ENCODE results near the gene NXPE1. TPM values are rescaled to one million over a fixed set of nuclear protein-coding genes. Genes with fewer than 3 reads are reported as not detected.

The NXPE1 gene
- total RNA-seq, 2 donors from 2014 or later: not detected

- Histone ChIP-seq H3K4me3 (no peak within 1 kb of the TSS), H3K27ac (no peak within 1 kb of the TSS), H3K36me3 (no peaks in the 10 kb centered on the region), H3K27me3 (no peaks in the 10 kb centered on the region), H3K9me3 (no peaks in the 10 kb centered on the region), H3K4me1 (no peaks in the 10 kb centered on the region)
- DNase-seq (ENCODE audit: low spot score): no peak
- TF ChIP-seq, protein P1, sequence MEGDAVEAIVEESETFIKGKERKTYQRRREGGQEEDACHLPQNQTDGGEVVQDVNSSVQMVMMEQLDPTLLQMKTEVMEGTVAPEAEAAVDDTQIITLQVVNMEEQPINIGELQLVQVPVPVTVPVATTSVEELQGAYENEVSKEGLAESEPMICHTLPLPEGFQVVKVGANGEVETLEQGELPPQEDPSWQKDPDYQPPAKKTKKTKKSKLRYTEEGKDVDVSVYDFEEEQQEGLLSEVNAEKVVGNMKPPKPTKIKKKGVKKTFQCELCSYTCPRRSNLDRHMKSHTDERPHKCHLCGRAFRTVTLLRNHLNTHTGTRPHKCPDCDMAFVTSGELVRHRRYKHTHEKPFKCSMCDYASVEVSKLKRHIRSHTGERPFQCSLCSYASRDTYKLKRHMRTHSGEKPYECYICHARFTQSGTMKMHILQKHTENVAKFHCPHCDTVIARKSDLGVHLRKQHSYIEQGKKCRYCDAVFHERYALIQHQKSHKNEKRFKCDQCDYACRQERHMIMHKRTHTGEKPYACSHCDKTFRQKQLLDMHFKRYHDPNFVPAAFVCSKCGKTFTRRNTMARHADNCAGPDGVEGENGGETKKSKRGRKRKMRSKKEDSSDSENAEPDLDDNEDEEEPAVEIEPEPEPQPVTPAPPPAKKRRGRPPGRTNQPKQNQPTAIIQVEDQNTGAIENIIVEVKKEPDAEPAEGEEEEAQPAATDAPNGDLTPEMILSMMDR (IDR thresholded peaks at IDR 0.05): no peak
These were observed 35.9 kb upstream of the NXPE1 start, which contains the start of gene NXPE4 for GRCh38 chr11:114595571-114595970. Gene NXPE4, minus strand, starts transcription at chr11:114595786. Its CDS starts 1,027 bp downstream, at chr11:114594759.

DNA sequence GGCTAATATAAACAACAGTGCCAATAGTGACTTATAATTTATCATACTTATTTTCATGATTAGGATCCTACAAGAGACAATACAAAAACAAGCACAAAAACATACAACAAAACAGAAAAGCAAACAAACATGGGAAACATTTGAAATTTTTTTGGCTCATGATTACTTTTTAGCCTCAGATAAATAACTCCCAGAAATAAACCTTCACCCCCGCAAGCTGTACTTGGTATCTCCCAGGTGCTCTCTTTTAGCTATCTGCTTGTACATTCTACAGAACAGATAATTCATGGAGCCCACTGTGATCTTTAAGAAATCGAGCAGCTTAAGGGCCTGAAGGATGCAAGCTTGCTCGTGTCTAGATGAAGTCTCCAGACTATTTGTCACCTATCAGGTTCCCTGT is 35.0 kb upstream of the NXPE1 start:
- Histone ChIP-seq H3K36me3 (no peaks in the 10 kb centered on the region), H3K4me1 (no peaks in the 10 kb centered on the region), H3K27ac (no peak overlapping the region), H3K27me3 (no peaks in the 10 kb centered on the region), H3K4me3 (no peak overlapping the region), H3K9me3 (no peaks in the 10 kb centered on the region)
- DNase-seq (ENCODE audit: low spot score): no peak
- TF ChIP-seq, protein P1 (IDR thresholded peaks at IDR 0.05): no peak

GRCh38 chr11:114587398-114587953 is 27.8 kb upstream of the NXPE1 start:
- Histone ChIP-seq H3K27me3 (no peaks in the 10 kb centered on the region), H3K9me3 (peaks cover 2 to 35% of the 10 kb centered on the region in 2 donors), H3K27ac (no peak overlapping the region), H3K4me1 (no peaks in the 10 kb centered on the region), H3K4me3 (no peak overlapping the region), H3K36me3 (no peaks in the 10 kb centered on the region)
- DNase-seq (ENCODE audit: low spot score): no peak
- TF ChIP-seq, protein P1 (IDR thresholded peaks at IDR 0.05): no peak

DNA sequence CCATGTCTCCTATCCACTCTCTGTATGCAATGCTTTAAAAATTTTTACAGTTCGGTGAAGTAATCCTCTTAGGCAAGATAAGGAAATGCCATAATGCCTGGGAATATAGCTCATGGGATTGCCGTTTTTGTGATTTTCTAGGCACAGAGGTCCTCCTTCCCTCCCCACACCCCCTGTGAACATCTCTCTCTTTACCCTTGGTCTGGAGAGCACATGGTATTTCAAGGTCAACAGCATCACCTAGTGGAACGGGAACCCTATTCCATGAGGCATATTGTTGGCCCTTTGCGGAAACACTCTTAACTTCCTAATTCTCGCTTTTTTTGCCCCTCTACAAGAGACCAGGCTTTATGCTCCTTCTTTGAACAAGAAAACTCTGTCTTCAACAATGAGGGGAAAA is 27.1 kb upstream of the NXPE1 start:
- no peaks in the 10 kb centered on the region for H3K27me3 ChIP-seq
- H3K9me3 ChIP-seq: peaks cover 2 to 35% of the 10 kb centered on the region in 2 donors
- TF ChIP-seq, protein P1 (IDR thresholded peaks at IDR 0.05): no peak
- no peak for DNase-seq (ENCODE audit: low spot score)
- no peaks in the 10 kb centered on the region for H3K4me1 ChIP-seq
- H3K4me3 ChIP-seq: no peak overlapping the region
- H3K27ac ChIP-seq: no peak overlapping the region
- no peaks in the 10 kb centered on the region for H3K36me3 ChIP-seq

DNA sequence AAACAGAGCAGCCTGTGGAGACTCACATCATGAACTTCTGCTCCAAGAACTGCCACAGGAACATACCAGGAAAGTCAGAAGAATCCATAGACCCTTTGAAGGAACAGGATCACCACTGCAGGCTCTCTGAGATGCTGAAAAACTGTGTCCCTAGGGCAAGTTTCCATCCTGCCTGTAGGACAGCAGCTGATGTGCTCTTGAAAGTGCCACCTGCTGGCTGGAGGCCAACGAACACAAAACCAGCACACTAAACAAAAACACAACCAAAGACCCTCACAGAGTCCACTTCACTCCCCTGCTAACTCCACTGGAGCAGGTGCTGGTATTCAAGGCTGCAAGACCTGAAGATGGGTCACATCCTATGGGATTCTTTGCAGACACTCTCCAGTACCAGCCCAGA is 12.0 kb upstream of the NXPE1 start:
- no peak for DNase-seq (ENCODE audit: low spot score)
- H3K9me3 ChIP-seq: peaks cover 0 to 3% of the 10 kb centered on the region in 2 donors
- H3K4me3 ChIP-seq: no peak overlapping the region
- no peaks in the 10 kb centered on the region for H3K4me1 ChIP-seq
- TF ChIP-seq, protein P1 (IDR thresholded peaks at IDR 0.05): no peak
- no peaks in the 10 kb centered on the region for H3K36me3 ChIP-seq
- no peak overlapping the region for H3K27ac ChIP-seq
- H3K27me3 ChIP-seq: no peaks in the 10 kb centered on the region

GRCh38 chr11:114569801-114570200 is 10.1 kb upstream of the NXPE1 start:
- no peak for DNase-seq (ENCODE audit: low spot score)
- TF ChIP-seq, protein P1 (IDR thresholded peaks at IDR 0.05): no peak
- Histone ChIP-seq H3K9me3 (no peaks in the 10 kb centered on the region), H3K27ac (no peak overlapping the region), H3K4me3 (no peak overlapping the region), H3K4me1 (no peaks in the 10 kb centered on the region), H3K27me3 (no peaks in the 10 kb centered on the region), H3K36me3 (no peaks in the 10 kb centered on the region)

Data from right atrium auricular region (tissue), 2 donors.